BLaER1 (cell line): Measurements from ENCODE around the gene HFM1.
"Not testable (repeated sequence)": the region's sequence is repeated elsewhere in the genome, so short reads cannot be mapped to it uniquely, and the experiment has no call there.

ENCODE experiments used
- H3K27ac ChIP-seq: shearing (Covaris generic); formaldehyde crosslinking; 2 replicates; pipeline ENCODE4 v1.8.1; 2022
- H3K27me3 ChIP-seq: shearing (Covaris generic); formaldehyde crosslinking; 2 replicates; pipeline ENCODE4 v1.8.1; 2022
- H3K36me3 ChIP-seq: shearing (Covaris generic); formaldehyde crosslinking; 2 replicates; pipeline ENCODE4 v1.8.1; 2022
- H3K4me1 ChIP-seq: shearing (Covaris generic); formaldehyde crosslinking; 2 replicates; pipeline ENCODE4 v1.8.1; 2022
- H3K4me2 ChIP-seq: shearing (Covaris generic); formaldehyde crosslinking; 2 replicates; pipeline ENCODE4 v1.8.1; 2022
- H3K4me3 ChIP-seq: shearing (Covaris generic); formaldehyde crosslinking; 2 replicates; pipeline ENCODE4 v1.8.1; 2022
- H3K9ac ChIP-seq: shearing (Covaris generic); formaldehyde crosslinking; 2 replicates; pipeline ENCODE4 v1.8.1; 2022
- H3K9me3 ChIP-seq: shearing (Covaris generic); formaldehyde crosslinking; 2 replicates; pipeline ENCODE4 v1.8.1; 2022
- H4K20me1 ChIP-seq: shearing (Covaris generic); formaldehyde crosslinking; 2 replicates; pipeline ENCODE4 v1.8.1; 2022
- Cebpa-rat ChIP-seq: shearing (Covaris generic); IDR thresholded peaks from 2 replicates; pipeline ENCODE4 v1.8.1; 2022

The HFM1 gene

DNA sequence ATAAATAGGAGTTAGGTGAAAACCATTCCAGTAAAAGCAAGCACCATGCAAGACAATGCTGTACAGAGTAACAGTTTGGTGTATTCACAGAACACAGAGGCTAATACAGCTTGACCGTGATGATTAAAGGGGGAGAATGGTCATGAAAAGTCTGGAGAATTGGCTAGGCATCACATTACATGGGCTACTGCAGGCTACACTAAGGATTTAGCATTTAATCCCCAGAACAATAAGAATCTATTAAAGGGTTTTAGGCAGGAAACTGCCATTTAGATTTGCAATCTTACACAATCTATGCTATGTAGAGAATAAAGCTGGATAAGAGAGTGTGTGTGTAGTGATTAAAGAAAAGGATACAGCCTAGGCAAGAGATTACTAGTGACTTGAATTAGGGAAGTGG lies 30.6 kb downstream of the HFM1 start:
- no peaks in the 10 kb centered on the region for H3K27me3 ChIP-seq
- H3K9ac ChIP-seq, result no peak overlapping the region
- H3K27ac ChIP-seq, result no peak overlapping the region
- H3K4me1 ChIP-seq, result no peaks in the 10 kb centered on the region
- peaks cover 3% of the 10 kb centered on the region; the same call in 1 of the 2 replicates for H3K9me3 ChIP-seq
- TF ChIP-seq Cebpa-rat, result no peak
- no peak overlapping the region for H3K4me2 ChIP-seq
- H3K4me3 ChIP-seq, result no peak overlapping the region
- H4K20me1 ChIP-seq, result no peaks in the 10 kb centered on the region
- H3K36me3 ChIP-seq, result no peaks in the 10 kb centered on the region

GRCh38 chr1:91372230-91372629 lies 32.4 kb downstream of the HFM1 start:
- H3K4me3 ChIP-seq, H3K27me3 ChIP-seq, H3K4me2 ChIP-seq, H3K27ac ChIP-seq, H3K4me1 ChIP-seq, H3K36me3 ChIP-seq, H3K9ac ChIP-seq, H4K20me1 ChIP-seq: not testable (repeated sequence)
- peaks cover 11% of the 10 kb centered on the region; the same call in 1 of the 2 replicates for H3K9me3 ChIP-seq

DNA sequence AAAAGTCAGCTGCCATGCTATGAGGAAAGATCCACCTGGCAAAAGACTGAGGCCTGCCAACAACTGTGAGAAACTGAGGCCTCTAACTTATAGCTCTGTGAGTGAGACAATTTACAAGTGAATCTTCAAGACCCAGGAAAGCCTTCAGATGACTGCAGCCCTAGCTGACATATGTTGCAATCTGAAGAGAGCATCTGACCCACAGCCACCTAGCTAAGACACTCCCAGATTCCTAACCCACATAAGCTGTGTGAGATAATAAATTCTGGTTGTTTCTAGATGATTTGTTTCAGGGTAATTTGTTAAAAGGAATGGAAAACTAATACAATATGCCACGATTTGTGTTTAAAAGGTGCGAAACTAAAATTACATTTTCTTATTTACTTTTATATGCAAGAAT lies 55.1 kb downstream of the HFM1 start:
- Histone ChIP-seq H3K4me1 (no peaks in the 10 kb centered on the region), H3K27me3 (no peaks in the 10 kb centered on the region), H3K9me3 (peaks cover 10% of the 10 kb centered on the region), H3K27ac (no peak overlapping the region), H4K20me1 (no peaks in the 10 kb centered on the region), H3K9ac (no peak overlapping the region), H3K36me3 (no peaks in the 10 kb centered on the region), H3K4me3 (no peak overlapping the region), H3K4me2 (no peak overlapping the region)
- TF ChIP-seq Cebpa-rat, result no peak

GRCh38 chr1:91346824-91347223 lies 57.8 kb downstream of the HFM1 start:
- Histone ChIP-seq H4K20me1 (no peaks in the 10 kb centered on the region), H3K36me3 (no peaks in the 10 kb centered on the region), H3K4me1 (no peaks in the 10 kb centered on the region), H3K4me2 (no peak overlapping the region), H3K4me3 (no peak overlapping the region), H3K27ac (no peak overlapping the region), H3K9ac (no peak overlapping the region), H3K27me3 (no peaks in the 10 kb centered on the region), H3K9me3 (no peaks in the 10 kb centered on the region)
- no peak for TF ChIP-seq Cebpa-rat

- Histone ChIP-seq H3K9me3 (no peaks in the 10 kb centered on the region), H4K20me1 (no peaks in the 10 kb centered on the region), H3K36me3 (no peaks in the 10 kb centered on the region), H3K27me3 (no peaks in the 10 kb centered on the region), H3K4me3 (no peak overlapping the region), H3K27ac (no peak overlapping the region), H3K9ac (no peak overlapping the region), H3K4me1 (no peaks in the 10 kb centered on the region), H3K4me2 (no peak overlapping the region)
- no peak for TF ChIP-seq Cebpa-rat
Observed at GRCh38 chr1:91345395-91346005, 59.1 kb downstream of the HFM1 start.

DNA sequence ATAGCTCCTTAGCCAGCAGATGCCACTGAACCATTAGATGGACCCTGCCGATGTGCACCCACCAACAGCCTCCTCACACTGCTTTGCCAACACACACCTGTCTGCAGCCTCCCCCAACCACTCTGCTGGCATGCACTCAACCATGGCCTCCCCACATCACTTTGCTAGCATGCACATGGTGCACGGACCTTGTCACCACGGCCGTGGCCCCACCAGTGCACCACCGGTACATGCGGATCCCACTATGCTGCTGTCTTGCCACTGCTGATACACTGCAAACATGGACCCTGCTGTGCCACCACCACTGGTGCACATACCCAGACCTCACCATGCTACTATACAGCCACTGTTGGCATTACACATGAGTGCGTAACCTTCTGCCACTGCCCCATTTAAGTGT lies 66.1 kb downstream of the HFM1 start:
- no peak for TF ChIP-seq Cebpa-rat
- Histone ChIP-seq H3K9me3 (0 out of 2 replicates have a peak, but pooled peaks cover 6% of the 10 kb centered on the region), H3K4me1 (no peaks in the 10 kb centered on the region), H3K4me3 (no peak overlapping the region), H4K20me1 (no peaks in the 10 kb centered on the region), H3K27me3 (no peaks in the 10 kb centered on the region), H3K36me3 (no peaks in the 10 kb centered on the region), H3K27ac (no peak overlapping the region), H3K9ac (no peak overlapping the region), H3K4me2 (no peak overlapping the region)

DNA sequence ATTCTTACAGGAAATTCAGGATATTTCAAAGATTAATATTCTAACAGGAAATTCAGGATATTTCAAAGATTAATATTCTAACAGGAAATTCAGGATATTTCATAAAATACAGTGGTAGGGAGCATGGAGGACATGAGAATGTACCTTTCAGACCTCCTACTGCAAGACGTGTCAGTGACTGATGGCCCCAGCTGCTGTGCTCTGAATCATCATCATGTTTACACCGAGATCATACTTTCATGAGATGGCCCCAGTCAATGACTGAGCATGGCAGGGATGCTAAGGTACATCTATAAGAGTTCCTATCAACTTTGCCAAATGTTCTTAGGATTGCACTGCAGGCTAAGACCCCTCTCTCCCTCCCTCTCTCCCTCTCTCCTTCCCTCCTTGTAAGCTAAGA lies 69.0 kb downstream of the HFM1 start:
- H3K4me3 ChIP-seq, result no peak overlapping the region
- H3K27me3 ChIP-seq, result no peaks in the 10 kb centered on the region
- H3K9ac ChIP-seq, result no peak overlapping the region
- H3K9me3 ChIP-seq, result 0 out of 2 replicates have a peak, but pooled peaks cover 12% of the 10 kb centered on the region
- no peaks in the 10 kb centered on the region for H3K4me1 ChIP-seq
- TF ChIP-seq Cebpa-rat, result no peak
- H3K4me2 ChIP-seq, result no peak overlapping the region
- H4K20me1 ChIP-seq, result no peaks in the 10 kb centered on the region
- no peaks in the 10 kb centered on the region for H3K36me3 ChIP-seq
- no peak overlapping the region for H3K27ac ChIP-seq

DNA sequence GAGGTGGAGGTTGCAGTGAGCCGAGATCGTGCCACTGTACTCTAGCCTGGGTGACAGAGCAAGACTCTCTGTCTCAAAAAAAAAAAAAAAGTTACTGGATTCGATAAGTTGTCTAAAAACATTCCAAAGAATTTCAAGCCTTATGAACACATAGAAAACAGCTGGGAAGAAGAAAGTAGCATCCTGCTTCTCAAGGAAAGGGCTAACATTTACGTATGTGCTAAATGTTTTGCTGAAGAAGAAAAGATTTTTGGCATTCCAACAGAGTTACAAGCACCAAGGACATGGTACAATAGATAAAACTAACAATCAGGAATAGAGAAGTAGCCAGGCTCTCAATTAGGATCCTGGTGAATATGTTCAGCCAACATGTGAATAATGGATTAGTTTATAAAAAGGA lies 69.8 kb downstream of the HFM1 start:
- H3K27me3 ChIP-seq, result no peaks in the 10 kb centered on the region
- H3K4me2 ChIP-seq, result no peak overlapping the region
- 0 out of 2 replicates have a peak, but pooled peaks cover 12% of the 10 kb centered on the region for H3K9me3 ChIP-seq
- H3K4me3 ChIP-seq, result no peak overlapping the region
- H3K36me3 ChIP-seq, result no peaks in the 10 kb centered on the region
- no peak overlapping the region for H3K27ac ChIP-seq
- H3K4me1 ChIP-seq, result no peaks in the 10 kb centered on the region
- no peaks in the 10 kb centered on the region for H4K20me1 ChIP-seq
- H3K9ac ChIP-seq, result no peak overlapping the region
- TF ChIP-seq Cebpa-rat, result no peak

DNA sequence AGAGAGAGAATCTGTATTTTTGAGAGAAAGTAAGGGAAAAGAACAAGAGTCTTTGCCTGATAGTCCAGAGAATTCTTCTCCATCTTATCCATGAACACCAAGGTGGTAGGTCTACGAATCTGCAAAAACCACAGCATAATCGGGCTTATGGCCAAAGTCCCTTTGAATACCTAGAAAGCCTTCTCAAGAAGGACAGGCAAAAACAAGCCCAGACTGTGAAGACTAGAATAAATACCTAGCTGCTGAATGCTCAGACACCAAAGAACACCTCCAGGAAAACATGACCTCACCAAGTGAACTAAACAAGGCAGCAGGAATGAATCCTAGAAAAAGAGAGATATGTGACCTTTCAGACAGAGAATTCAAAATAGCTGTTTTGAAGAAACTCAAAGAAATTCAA lies 79.2 kb downstream of the HFM1 start:
- Histone ChIP-seq H3K27me3 (no peaks in the 10 kb centered on the region), H3K9me3 (no peaks in the 10 kb centered on the region), H3K27ac (no peak overlapping the region), H3K4me3 (no peak overlapping the region), H3K36me3 (peaks cover 6% of the 10 kb centered on the region; the same call in 1 of the 2 replicates), H3K4me1 (no peaks in the 10 kb centered on the region), H3K9ac (no peak overlapping the region), H4K20me1 (no peaks in the 10 kb centered on the region), H3K4me2 (no peak overlapping the region)
- no peak for TF ChIP-seq Cebpa-rat

DNA sequence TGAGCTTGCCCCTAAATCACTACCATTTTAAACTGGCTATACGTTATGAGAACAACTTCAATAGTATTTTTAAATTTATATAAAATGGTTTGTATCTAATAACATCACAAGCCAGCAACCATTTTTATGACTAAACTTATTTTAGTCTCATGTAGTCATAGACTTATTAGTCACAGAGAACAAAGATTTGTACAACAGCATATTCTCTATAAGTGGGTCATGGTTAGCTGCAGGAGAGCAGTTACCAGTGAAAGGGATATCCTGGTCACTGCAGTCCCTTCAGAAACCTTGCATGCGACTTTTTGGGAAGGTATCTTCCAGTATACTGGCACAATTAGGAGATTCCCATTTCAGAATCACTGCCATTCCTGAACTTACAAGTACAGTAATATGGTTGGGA lies 90.0 kb downstream of the HFM1 start:
- Histone ChIP-seq H3K4me2 (no peak overlapping the region), H3K36me3 (no peaks in the 10 kb centered on the region), H3K9ac (no peak overlapping the region), H3K27me3 (no peaks in the 10 kb centered on the region), H4K20me1 (no peaks in the 10 kb centered on the region), H3K27ac (no peak overlapping the region), H3K4me1 (no peaks in the 10 kb centered on the region), H3K9me3 (peaks cover 18% of the 10 kb centered on the region), H3K4me3 (no peak overlapping the region)
- no peak for TF ChIP-seq Cebpa-rat

DNA sequence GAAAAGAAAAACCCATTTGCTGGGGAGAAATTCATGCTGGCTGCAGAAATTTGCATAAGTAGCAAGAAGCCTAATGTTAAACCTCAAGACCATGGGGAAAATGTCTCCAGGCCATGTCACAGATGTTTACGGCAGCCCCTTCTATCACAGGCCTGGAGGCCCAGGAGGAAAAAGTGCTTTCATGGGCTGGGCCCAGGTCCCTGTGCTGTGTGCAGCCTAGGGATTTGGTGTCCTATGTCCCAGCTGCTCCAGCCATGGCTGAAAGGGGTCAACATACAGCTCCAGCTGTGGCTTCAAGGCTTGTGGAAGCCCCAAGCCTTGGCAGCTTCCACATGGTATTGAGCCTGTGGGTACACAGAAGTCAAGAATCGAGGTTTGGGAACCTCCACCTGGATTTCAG lies 93.0 kb downstream of the HFM1 start:
- Histone ChIP-seq H3K4me3 (no peak overlapping the region), H3K4me2 (no peak overlapping the region), H3K27me3 (no peaks in the 10 kb centered on the region), H3K36me3 (no peaks in the 10 kb centered on the region; the same call in 1 of the 2 replicates), H3K27ac (no peak overlapping the region), H3K9me3 (peaks cover 32% of the 10 kb centered on the region), H4K20me1 (no peaks in the 10 kb centered on the region), H3K4me1 (no peaks in the 10 kb centered on the region), H3K9ac (no peak overlapping the region)
- TF ChIP-seq Cebpa-rat, result no peak
